Choroid plexus epithelial cell (primary cell): ENCODE data around the gene STIL.
"Not testable (repeated sequence)": the region's sequence is repeated elsewhere in the genome, so short reads cannot be mapped to it uniquely, and the experiment has no call there.

Experiments
- DNase-seq: peaks from one replicate; pipeline ENCODE4 v3.0.0-alpha.2; 2010; ENCODE audit warnings: low read depth
- H3K4me3 ChIP-seq: 2 replicates; pipeline ENCODE4 v1.5.1; 2011; ENCODE audit warnings: low read depth, mild to moderate bottlenecking, control low read depth, low read length, moderate library complexity
- CTCF ChIP-seq: conservative IDR thresholded peaks from 2 replicates; pipeline ENCODE4 v1.5.1; 2011; ENCODE audit warnings: low read depth, mild to moderate bottlenecking, control low read depth, inconsistent platforms, low read length, moderate library complexity

The STIL gene

DNA sequence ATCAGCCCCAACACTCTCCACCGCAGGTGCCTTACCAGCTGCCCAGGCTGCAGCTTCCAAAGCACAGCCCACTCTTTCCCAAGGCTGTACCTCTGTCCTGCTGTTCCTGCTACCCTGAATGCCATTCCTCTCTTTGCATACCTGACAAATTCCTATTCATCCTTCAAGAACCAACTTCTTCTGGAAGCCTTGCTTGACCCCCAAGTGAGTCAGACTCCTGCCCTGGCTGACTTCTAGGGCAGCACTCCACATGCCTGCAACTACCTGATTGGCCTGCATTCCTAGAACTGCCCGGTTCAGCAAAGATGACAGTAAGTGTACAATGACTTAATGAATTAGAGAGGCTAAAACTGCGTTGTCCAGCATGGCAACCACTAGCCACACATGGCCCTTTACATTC, 103.3 kb downstream of the STIL start:
- no peak for TF ChIP-seq CTCF
- no peak for DNase-seq
- no peak overlapping the region for H3K4me3 ChIP-seq

- TF ChIP-seq CTCF = no peak
- no peak overlapping the region for H3K4me3 ChIP-seq
- no peak for DNase-seq
Observed at GRCh38 chr1:47209725-47210325, 104.1 kb downstream of the STIL start.

GRCh38 chr1:47209091-47209490, 104.9 kb downstream of the STIL start:
- DNase-seq = no peak
- no peak overlapping the region for H3K4me3 ChIP-seq
- TF ChIP-seq CTCF = no peak

- DNase-seq = no peak
- TF ChIP-seq CTCF = no peak
- no peak overlapping the region for H3K4me3 ChIP-seq
Observed at GRCh38 chr1:47208374-47208850, 105.5 kb downstream of the STIL start.

DNA sequence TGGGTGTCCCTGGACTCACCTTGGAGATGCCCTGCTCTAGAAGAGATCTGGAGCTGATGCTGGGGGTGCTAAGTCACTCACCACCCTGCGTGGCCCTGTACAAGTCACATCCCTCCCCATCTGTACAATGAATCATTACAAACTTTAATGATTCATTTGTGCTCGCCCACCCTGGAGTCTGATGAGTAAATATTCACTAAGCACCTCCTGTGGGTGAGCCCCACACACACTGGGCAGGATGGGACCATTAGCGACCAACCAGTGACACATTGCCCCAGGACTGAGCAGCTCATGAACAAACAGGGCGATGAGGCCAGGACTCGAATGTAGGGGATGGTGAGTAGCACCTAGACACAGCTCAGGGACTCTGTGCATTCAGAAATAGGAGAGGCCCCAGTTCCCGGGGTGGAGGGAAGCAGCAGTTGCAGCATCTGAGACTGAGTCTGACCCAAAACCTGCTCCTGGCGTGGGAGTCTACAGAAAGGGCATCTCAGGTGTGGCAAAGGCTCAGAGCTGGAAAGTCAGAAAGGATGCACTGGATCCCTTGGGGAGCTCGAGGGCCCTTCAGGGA, 106.1 kb downstream of the STIL start:
- no peak for TF ChIP-seq CTCF
- DNase-seq = no peak
- no peak overlapping the region for H3K4me3 ChIP-seq

DNA sequence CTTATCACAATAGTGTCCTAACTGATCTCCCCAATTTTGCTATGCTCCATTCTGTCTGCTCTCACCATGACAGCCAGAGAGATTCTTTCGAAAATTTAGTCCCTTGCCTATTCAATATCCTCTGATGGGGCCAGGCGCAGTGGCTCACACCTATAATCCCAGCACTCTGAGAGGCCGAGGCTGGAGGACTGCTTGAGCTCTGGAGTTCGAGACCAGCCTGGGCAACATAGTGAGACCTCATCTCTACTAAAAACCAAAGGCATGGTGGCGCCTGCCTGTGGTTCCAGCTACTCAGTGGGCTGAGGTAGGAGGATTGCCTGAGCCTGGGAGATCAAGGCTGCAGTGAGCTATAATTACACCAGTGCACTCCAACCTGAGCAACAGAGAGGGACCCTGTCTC, 108.0 kb downstream of the STIL start:
- no peak for DNase-seq
- TF ChIP-seq CTCF = no peak
- H3K4me3 ChIP-seq = no peak overlapping the region

DNA sequence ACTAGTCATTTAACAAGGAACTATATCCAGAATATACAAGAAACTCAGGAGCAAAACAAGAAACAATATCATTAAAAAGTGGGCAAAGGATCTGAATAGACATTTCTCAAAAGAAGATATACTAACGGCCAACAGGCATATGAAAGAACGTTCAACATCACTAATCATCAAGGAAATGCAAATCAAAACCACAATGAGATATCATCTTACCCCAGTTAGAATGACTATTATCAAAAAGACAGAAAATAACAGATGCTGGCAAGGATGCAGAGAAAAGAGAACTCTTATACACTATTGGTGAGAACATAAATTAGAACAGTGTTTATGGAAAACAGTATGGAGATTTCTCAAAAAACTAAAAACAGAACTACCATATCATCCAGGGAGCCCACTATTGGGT, 110.4 kb downstream of the STIL start:
- not testable (repeated sequence) for DNase-seq, H3K4me3 ChIP-seq
